Panc1 (cell line): Measurements from ENCODE around the gene PPA1. TPM values are rescaled to one million over a fixed set of nuclear protein-coding genes. Genes with fewer than 3 reads are reported as not detected.

Experiments used
- ATAC-seq: fragments of 200-7000 bp; cut with Tn5 transposase; 2 replicates; pipeline ENCODE4 v1.9.1; 2020; ENCODE audit warnings: mild to moderate bottlenecking, moderate library complexity
- BruUV-seq: library from RNA; stranded (reverse); fragments of 400-500 nt; replicated peaks from 2 replicates; lab custom pipeline; 2021; lab: Mats Ljungman, UMichigan
- CTCF ChIA-PET: fragments of 300-600 bp; sonication (Branson Sonifier 250); formaldehyde crosslinking; loops from one replicate; lab custom pipeline; 2022; ENCODE audit warnings: antibody characterized with exemption; lab: Charles Lee
- POLR2A ChIA-PET: fragments of 300-600 bp; sonication (Branson Sonifier 250); formaldehyde crosslinking; loops from one replicate; lab custom pipeline; 2022; ENCODE audit warnings: antibody characterized with exemption; lab: Charles Lee
- DNase-seq: peaks from one replicate; pipeline ENCODE4 v3.0.0-alpha.2; 2010; ENCODE audit warnings: low read depth, low spot score
- H3K27ac ChIP-seq: 2 replicates; pipeline ENCODE4 v1.5.1; 2011; ENCODE audit warnings: mild to moderate bottlenecking, low read length, inconsistent platforms
- H3K27me3 ChIP-seq: fragments of 200-500 bp; sonication (Bioruptor generic); 2 replicates; pipeline ENCODE4 v1.6.0; 2014; ENCODE audit warnings: low read length, inconsistent platforms; ENCODE audit not compliant: control insufficient read depth, insufficient read depth
- H3K36me3 ChIP-seq: fragments of 200-500 bp; sonication (Bioruptor generic); 2 replicates; pipeline ENCODE4 v1.5.1; 2014; ENCODE audit warnings: inconsistent platforms, mild to moderate bottlenecking, low read length, moderate library complexity; ENCODE audit not compliant: control insufficient read depth, insufficient read depth
- H3K4me1 ChIP-seq: 2 replicates; pipeline ENCODE4 v1.5.1; 2011; ENCODE audit warnings: inconsistent platforms, mild to moderate bottlenecking, low read length, moderate library complexity; ENCODE audit not compliant: control insufficient read depth, insufficient read depth
- H3K4me3 ChIP-seq, 2 experiments: 2 replicates each; pipeline ENCODE4 v1.5.1; 2011 to 2012; ENCODE audit warnings: low read depth in 2 of 2, low read length in 2 of 2, mild to moderate bottlenecking in 2 of 2, inconsistent platforms in 1 of 2, moderate library complexity in 1 of 2
- H3K9me3 ChIP-seq: fragments of 200-500 bp; sonication (Bioruptor generic); 2 replicates; pipeline ENCODE4 v1.5.1; 2014; ENCODE audit warnings: low read depth, mild to moderate bottlenecking, inconsistent platforms, low read length, moderate library complexity; ENCODE audit not compliant: control insufficient read depth, insufficient read depth
- CTCF ChIP-seq: fragments of 450-650 bp; IDR thresholded peaks from 2 replicates; pipeline ENCODE4 v1.5.1; 2017; ENCODE audit warnings: mild to moderate bottlenecking
- POLR2AphosphoS5 ChIP-seq: IDR thresholded peaks from 2 replicates; pipeline ENCODE4 v1.6.1; 2012; ENCODE audit warnings: mild to moderate bottlenecking, low read depth, low read length, moderate library complexity
- REST ChIP-seq, 2 experiments: IDR thresholded peaks; 2 replicates each; pipeline ENCODE4 v1.6.1; 2011 to 2012; ENCODE audit warnings: low read depth in 2 of 2, control low read depth in 1 of 2, low read length in 1 of 2, mild to moderate bottlenecking in 1 of 2, moderate library complexity in 1 of 2; ENCODE audit not compliant: insufficient read depth in 1 of 2
- SIN3A ChIP-seq: IDR thresholded peaks from 2 replicates; pipeline ENCODE4 v1.6.1; 2012; ENCODE audit warnings: low read depth, mild to moderate bottlenecking, low read length, moderate library complexity, borderline replicate concordance; ENCODE audit not compliant: insufficient read depth
- TCF7L2 ChIP-seq: IDR thresholded peaks from 2 replicates; pipeline ENCODE4 v1.6.1; 2011; ENCODE audit warnings: mild to moderate bottlenecking, low read depth, low read length, inconsistent platforms
- in situ Hi-C: cut with HindIII; loops from 2 replicates; pipeline ENCODE4 v1.10.0; 2016; ENCODE audit warnings: low sequenced_read_pairs, low pct_unique_long_range_greater_than_20kb
- intact Hi-C: fragments of 100-400 bp; cut with micrococcal nuclease; formaldehyde crosslinking; loops from one replicate; pipeline ENCODE4 v1.10.0; 2022; ENCODE audit not compliant: unreplicated experiment
- total RNA-seq: library from RNA; stranded (reverse); gene quantifications from one replicate; pipeline ENCODE4 v1.2.1, GENCODE V29; 2021; ENCODE audit not compliant: unreplicated experiment

The PPA1 gene
- total RNA-seq, 1 experiment from 2014 or later = 174 TPM

- CTCF ChIA-PET = no interaction called here
- no peaks in the 10 kb centered on the region for H3K27me3 ChIP-seq
- BruUV-seq = no TSS peak
- in situ Hi-C loops = no loop called here
- ATAC-seq = no peak
- H3K4me3 ChIP-seq = no peak overlapping the region
- peaks cover 12% of the 10 kb centered on the region for H3K4me1 ChIP-seq
- no peaks in the 10 kb centered on the region for H3K9me3 ChIP-seq
- H3K27ac ChIP-seq = no peak overlapping the region
- intact Hi-C loops = no loop called here
- no peak for DNase-seq
- no peak for TF ChIP-seq REST (IDR thresholded peaks at IDR 0.05; ENCODE audit: insufficient read depth in 1 of 2, low read depth in 2 of 2, low read length in 1 of 2)
- no peak for TF ChIP-seq SIN3A
- TF ChIP-seq CTCF = no peak
- TF ChIP-seq POLR2AphosphoS5 = no peak
- no peak for TF ChIP-seq TCF7L2
- POLR2A ChIA-PET = no interaction called here
- H3K36me3 ChIP-seq = peaks cover 16% of the 10 kb centered on the region; the same call in 1 of the 2 replicates
These were observed 4.7 kb downstream of the PPA1 start for GRCh38 chr10:70228491-70228890.

GRCh38 chr10:70227548-70228320, 5.5 kb downstream of the PPA1 start:
- Histone ChIP-seq H3K4me1 (peaks cover 12% of the 10 kb centered on the region), H3K36me3 (peaks cover 16% of the 10 kb centered on the region; the same call in 1 of the 2 replicates), H3K9me3 (no peaks in the 10 kb centered on the region), H3K4me3 (no peak overlapping the region), H3K27ac (no peak overlapping the region), H3K27me3 (no peaks in the 10 kb centered on the region)
- no peak for DNase-seq
- no TSS peak for BruUV-seq
- ChIA-PET CTCF (interaction anchor here (0.5 kb wide), 1 partner anchor 112 kb away, joined by 3 read pairs; no protein-coding TSS in a partner anchor), POLR2A (interaction anchor here (0.7 kb wide), 1 partner anchor 23 kb away, joined by 14 read pairs; no protein-coding TSS in a partner anchor)
- no peak for ATAC-seq
- in situ Hi-C loops (no loop called here), intact Hi-C loops (no loop called here)
- TF ChIP-seq REST (IDR thresholded peaks at IDR 0.05; ENCODE audit: insufficient read depth in 1 of 2, low read depth in 2 of 2, low read length in 1 of 2) (no peak), SIN3A (no peak), POLR2AphosphoS5 (no peak), TCF7L2 (no peak), CTCF (no peak)
